ENCODE measurements around the gene KLK6.

DNA sequence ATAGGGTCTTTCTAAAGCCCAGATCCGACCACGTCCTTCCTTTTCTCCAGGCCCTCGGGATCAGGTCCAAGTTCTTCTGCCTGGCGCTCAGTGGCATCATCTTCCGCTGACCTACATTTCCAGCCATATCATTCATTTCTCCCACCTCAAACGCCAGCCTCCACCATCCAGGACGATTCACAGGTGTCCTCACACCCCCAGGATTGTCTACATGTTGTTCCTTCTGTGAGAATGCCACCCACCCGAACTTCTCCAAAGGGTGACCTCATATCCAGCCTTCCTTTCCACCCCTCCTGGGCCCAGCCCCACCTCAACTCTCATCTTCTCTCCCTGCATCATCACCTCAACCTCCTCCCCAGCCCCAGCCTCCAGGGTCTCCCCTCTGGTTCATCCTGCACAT is 11.8 kb downstream of the KLK6 start:
- TF ChIP-seq, protein P1, sequence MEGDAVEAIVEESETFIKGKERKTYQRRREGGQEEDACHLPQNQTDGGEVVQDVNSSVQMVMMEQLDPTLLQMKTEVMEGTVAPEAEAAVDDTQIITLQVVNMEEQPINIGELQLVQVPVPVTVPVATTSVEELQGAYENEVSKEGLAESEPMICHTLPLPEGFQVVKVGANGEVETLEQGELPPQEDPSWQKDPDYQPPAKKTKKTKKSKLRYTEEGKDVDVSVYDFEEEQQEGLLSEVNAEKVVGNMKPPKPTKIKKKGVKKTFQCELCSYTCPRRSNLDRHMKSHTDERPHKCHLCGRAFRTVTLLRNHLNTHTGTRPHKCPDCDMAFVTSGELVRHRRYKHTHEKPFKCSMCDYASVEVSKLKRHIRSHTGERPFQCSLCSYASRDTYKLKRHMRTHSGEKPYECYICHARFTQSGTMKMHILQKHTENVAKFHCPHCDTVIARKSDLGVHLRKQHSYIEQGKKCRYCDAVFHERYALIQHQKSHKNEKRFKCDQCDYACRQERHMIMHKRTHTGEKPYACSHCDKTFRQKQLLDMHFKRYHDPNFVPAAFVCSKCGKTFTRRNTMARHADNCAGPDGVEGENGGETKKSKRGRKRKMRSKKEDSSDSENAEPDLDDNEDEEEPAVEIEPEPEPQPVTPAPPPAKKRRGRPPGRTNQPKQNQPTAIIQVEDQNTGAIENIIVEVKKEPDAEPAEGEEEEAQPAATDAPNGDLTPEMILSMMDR (IDR thresholded peaks at IDR 0.05; ENCODE audit: insufficient read depth, low read depth, low read length): no peak
- TF ChIP-seq EZH2 (IDR thresholded peaks at IDR 0.05; ENCODE audit: insufficient read depth, low read length): no peak

Data from astrocyte (in vitro differentiated cells and primary cell).